HepG2 (cell line): Measurements from ENCODE around the gene DSCAM.

Experiments used
- CTCF ChIP-seq: sonication (generic); formaldehyde crosslinking; IDR thresholded peaks from 2 replicates; pipeline ENCODE4 v1.5.0; 2020; ENCODE audit warnings: mild to moderate bottlenecking, missing genetic modification reagents, moderate library complexity
- FOXK2 ChIP-seq: fragments of 450-650 bp; IDR thresholded peaks from 2 replicates; pipeline ENCODE4 v1.6.1; 2016
- MAFK ChIP-seq, 2 experiments: IDR thresholded peaks in 1 of 2; conservative IDR thresholded peaks in 1 of 2; 2 replicates each; pipeline ENCODE4 v1.6.1; 2011; ENCODE audit warnings: improper control_type of control experiment in 2 of 2, low read length in 2 of 2
- POLR2A ChIP-seq, 2 experiments: IDR thresholded peaks; 2 replicates each; pipeline ENCODE4 v1.6.1; 2011; ENCODE audit warnings: low read depth in 2 of 2, low read length in 2 of 2, mild to moderate bottlenecking in 1 of 2, moderate library complexity in 1 of 2; ENCODE audit not compliant: insufficient read depth in 1 of 2
- REST ChIP-seq, 2 experiments: IDR thresholded peaks; 2 replicates each; pipeline ENCODE4 v1.6.1; 2011 to 2012; ENCODE audit warnings: low read length in 2 of 2, borderline replicate concordance in 1 of 2, low read depth in 1 of 2, mild to moderate bottlenecking in 1 of 2, moderate library complexity in 1 of 2
- SIN3A ChIP-seq: IDR thresholded peaks from 2 replicates; pipeline ENCODE4 v1.6.1; 2011; ENCODE audit warnings: low read depth, mild to moderate bottlenecking, control low read depth, low read length, borderline replicate concordance
- SRF ChIP-seq: IDR thresholded peaks from 2 replicates; pipeline ENCODE4 v1.6.1; 2011; ENCODE audit warnings: mild to moderate bottlenecking, low read depth, low read length, moderate library complexity
- TCF12 ChIP-seq, 2 experiments: fragments of 450-650 bp in 1 of 2; sonication (generic) in 1 of 2; formaldehyde crosslinking in 1 of 2; IDR thresholded peaks; 2 replicates each; pipeline versions ENCODE4 v1.6.1 to v1.8.0; 2017 to 2022; ENCODE audit warnings: antibody characterized with exemption in 1 of 2, mild to moderate bottlenecking in 1 of 2, missing genetic modification reagents in 1 of 2, moderate library complexity in 1 of 2
- ZNF292 ChIP-seq: sonication (generic); formaldehyde crosslinking; IDR thresholded peaks from 2 replicates; pipeline ENCODE4 v1.8.1; 2022; ENCODE audit warnings: mild to moderate bottlenecking, low read depth, missing genetic modification reagents, borderline replicate concordance
- ZNF7 ChIP-seq: IDR thresholded peaks from 2 replicates; pipeline ENCODE4 v1.6.1; 2016; ENCODE audit warnings: missing biosample characterization, missing genetic modification reagents
- ZNF850 ChIP-seq: sonication (generic); formaldehyde crosslinking; conservative IDR thresholded peaks from 2 replicates; pipeline ENCODE4 v1.9.0; 2021; ENCODE audit warnings: mild to moderate bottlenecking, missing genetic modification reagents

- no peak for TF ChIP-seq ZNF7 (CRISPR knock-in tag)
- TF ChIP-seq TCF12 (IDR thresholded peaks at IDR 0.05), result no peak
- TF ChIP-seq TCF12 (CRISPR knock-in tag; IDR thresholded peaks at IDR 0.05), result no peak
- no peak for TF ChIP-seq ZNF850 (CRISPR knock-in tag)
- no peak for TF ChIP-seq CTCF
- no peak for TF ChIP-seq FOXK2
- TF ChIP-seq MAFK (conservative IDR thresholded peaks at IDR 0.05 in 1 of 2, IDR thresholded peaks at IDR 0.05 in 1 of 2; ENCODE audit: low read length in 2 of 2), result no peak
- no peak for TF ChIP-seq SRF
- no peak for TF ChIP-seq REST (IDR thresholded peaks at IDR 0.05; ENCODE audit: borderline replicate concordance in 1 of 2, low read depth in 1 of 2, low read length in 2 of 2)
- TF ChIP-seq ZNF292 (CRISPR knock-in tag), result no peak
- TF ChIP-seq SIN3A, result no peak
- no peak for TF ChIP-seq POLR2A (IDR thresholded peaks at IDR 0.05; ENCODE audit: insufficient read depth in 1 of 2, low read depth in 2 of 2, low read length in 2 of 2)
Observed at GRCh38 chr21:40194185-40194980, 652.6 kb downstream of the DSCAM start.
